GM04504 (cell line): ENCODE measurements around the gene FOXL2NB.
"Not testable (repeated sequence)": the region's sequence is repeated elsewhere in the genome, so short reads cannot be mapped to it uniquely, and the experiment has no call there.

Source experiments
- DNase-seq: peaks from one replicate; pipeline ENCODE4 v3.0.0-alpha.2; 2012; ENCODE audit warnings: low read depth

The FOXL2NB gene

GRCh38 chr3:138946663-138947494 is at the start of gene FOXL2NB, which contains the start of gene FOXL2:
Gene FOXL2NB (plus strand): TSS chr3:138947217. CDS start chr3:138947365, 148 bp downstream.
Gene FOXL2 (minus strand): TSS chr3:138947137. CDS start chr3:138946722, 415 bp downstream.
- peak; percentile 76 for DNase-seq

GRCh38 chr3:138898301-138898700 is 48.7 kb upstream of the FOXL2NB start:
- DNase-seq = peak; percentile 60

GRCh38 chr3:138898708-138899107 is 48.3 kb upstream of the FOXL2NB start:
- DNase-seq = no peak

GRCh38 chr3:138899351-138899991 is 47.5 kb upstream of the FOXL2NB start:
- DNase-seq = no peak

GRCh38 chr3:138901567-138901966 is 45.5 kb upstream of the FOXL2NB start:
- no peak for DNase-seq

GRCh38 chr3:138902171-138902570 is 44.8 kb upstream of the FOXL2NB start:
- no peak for DNase-seq

GRCh38 chr3:138907539-138907938 is 39.5 kb upstream of the FOXL2NB start:
- DNase-seq = no peak

- DNase-seq = no peak
Observed at GRCh38 chr3:138908846-138909245, 38.2 kb upstream of the FOXL2NB start.

GRCh38 chr3:138909904-138910303 is 37.1 kb upstream of the FOXL2NB start:
- no peak for DNase-seq

- no peak for DNase-seq
Observed at GRCh38 chr3:138911621-138912020, 35.4 kb upstream of the FOXL2NB start.

GRCh38 chr3:138912237-138912636 is 34.8 kb upstream of the FOXL2NB start:
- no peak for DNase-seq

- no peak for DNase-seq
Observed at GRCh38 chr3:138913766-138914165, 33.3 kb upstream of the FOXL2NB start.

- peak; percentile 17 for DNase-seq
Observed at GRCh38 chr3:138914870-138915502, 32.0 kb upstream of the FOXL2NB start.

GRCh38 chr3:138915503-138916498 is 31.2 kb upstream of the FOXL2NB start:
- DNase-seq = peak; percentile 76

GRCh38 chr3:138916824-138917223 is 30.2 kb upstream of the FOXL2NB start:
- no peak for DNase-seq

GRCh38 chr3:138919325-138919724 is 27.7 kb upstream of the FOXL2NB start:
- no peak for DNase-seq

- DNase-seq = peak; percentile 86
Observed at GRCh38 chr3:138921316-138922292, 25.4 kb upstream of the FOXL2NB start.

GRCh38 chr3:138922400-138922799 is 24.6 kb upstream of the FOXL2NB start:
- not testable (repeated sequence) for DNase-seq

GRCh38 chr3:138923531-138923994 is 23.5 kb upstream of the FOXL2NB start:
- peak; percentile 67 for DNase-seq

GRCh38 chr3:138928727-138929372 is 18.2 kb upstream of the FOXL2NB start:
- no peak for DNase-seq
